ENCODE measurements around the gene TMA7.

GRCh38 chr3:48478626-48479555 lies 38.8 kb downstream of the TMA7 start:
- TF ChIP-seq, protein P1, sequence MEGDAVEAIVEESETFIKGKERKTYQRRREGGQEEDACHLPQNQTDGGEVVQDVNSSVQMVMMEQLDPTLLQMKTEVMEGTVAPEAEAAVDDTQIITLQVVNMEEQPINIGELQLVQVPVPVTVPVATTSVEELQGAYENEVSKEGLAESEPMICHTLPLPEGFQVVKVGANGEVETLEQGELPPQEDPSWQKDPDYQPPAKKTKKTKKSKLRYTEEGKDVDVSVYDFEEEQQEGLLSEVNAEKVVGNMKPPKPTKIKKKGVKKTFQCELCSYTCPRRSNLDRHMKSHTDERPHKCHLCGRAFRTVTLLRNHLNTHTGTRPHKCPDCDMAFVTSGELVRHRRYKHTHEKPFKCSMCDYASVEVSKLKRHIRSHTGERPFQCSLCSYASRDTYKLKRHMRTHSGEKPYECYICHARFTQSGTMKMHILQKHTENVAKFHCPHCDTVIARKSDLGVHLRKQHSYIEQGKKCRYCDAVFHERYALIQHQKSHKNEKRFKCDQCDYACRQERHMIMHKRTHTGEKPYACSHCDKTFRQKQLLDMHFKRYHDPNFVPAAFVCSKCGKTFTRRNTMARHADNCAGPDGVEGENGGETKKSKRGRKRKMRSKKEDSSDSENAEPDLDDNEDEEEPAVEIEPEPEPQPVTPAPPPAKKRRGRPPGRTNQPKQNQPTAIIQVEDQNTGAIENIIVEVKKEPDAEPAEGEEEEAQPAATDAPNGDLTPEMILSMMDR (IDR thresholded peaks at IDR 0.05), result no peak
- TF ChIP-seq POLR2AphosphoS5 (IDR thresholded peaks at IDR 0.05), result no peak
- TF ChIP-seq POLR2A (IDR thresholded peaks at IDR 0.05), result no peak
